HepG2 (cell line): ENCODE results near the gene ZNF276. TPM values are rescaled to one million over a fixed set of nuclear protein-coding genes. Genes with fewer than 3 reads are reported as not detected.

Experiments used
- AKNA ChIP-seq: sonication (generic); formaldehyde crosslinking; IDR thresholded peaks from 2 replicates; pipeline ENCODE4 v1.4.0; 2020; ENCODE audit warnings: missing genetic modification reagents, borderline replicate concordance
- ATF2 ChIP-seq: sonication (generic); formaldehyde crosslinking; IDR thresholded peaks from 2 replicates; pipeline ENCODE4 v1.4.0; 2020; ENCODE audit warnings: missing genetic modification reagents
- BCL6 ChIP-seq: IDR thresholded peaks from 2 replicates; pipeline ENCODE4 v1.6.1; 2016; ENCODE audit warnings: missing genetic modification reagents, missing compliant biosample characterization
- CEBPB ChIP-seq: IDR thresholded peaks from 2 replicates; pipeline ENCODE4 v1.6.1; 2011; ENCODE audit warnings: low read depth, low read length, improper control_type of control experiment, borderline replicate concordance
- E2F5 ChIP-seq: sonication (generic); formaldehyde crosslinking; conservative IDR thresholded peaks from 2 replicates; pipeline ENCODE4 v1.4.0; 2020; ENCODE audit warnings: missing genetic modification reagents
- NBN ChIP-seq: fragments of 450-650 bp; conservative IDR thresholded peaks from 2 replicates; pipeline ENCODE4 v1.6.1; 2017
- NFAT5 ChIP-seq: sonication (generic); formaldehyde crosslinking; IDR thresholded peaks from 2 replicates; pipeline ENCODE4 v1.4.0; 2020; ENCODE audit warnings: missing genetic modification reagents
- POLR2A ChIP-seq, 2 experiments: IDR thresholded peaks; 2 replicates each; pipeline ENCODE4 v1.6.1; 2011; ENCODE audit warnings: low read depth in 2 of 2, low read length in 2 of 2, mild to moderate bottlenecking in 1 of 2, moderate library complexity in 1 of 2; ENCODE audit not compliant: insufficient read depth in 1 of 2
- RBAK ChIP-seq: sonication (generic); formaldehyde crosslinking; IDR thresholded peaks from 2 replicates; pipeline ENCODE4 v1.5.1; 2020; ENCODE audit warnings: mild to moderate bottlenecking, missing genetic modification reagents
- TBP ChIP-seq: sonication (generic); formaldehyde crosslinking; IDR thresholded peaks from 2 replicates; pipeline ENCODE4 v1.5.0; 2020; ENCODE audit warnings: missing genetic modification reagents
- TSC22D2 ChIP-seq: sonication (generic); formaldehyde crosslinking; IDR thresholded peaks from 2 replicates; pipeline ENCODE4 v1.5.1; 2020; ENCODE audit warnings: missing genetic modification reagents, mild to moderate bottlenecking, borderline replicate concordance
- ZNF512 ChIP-seq: sonication (generic); formaldehyde crosslinking; IDR thresholded peaks from 2 replicates; pipeline ENCODE4 v1.4.0; 2020; ENCODE audit warnings: mild to moderate bottlenecking, missing genetic modification reagents
- ZNF713 ChIP-seq: sonication (generic); formaldehyde crosslinking; IDR thresholded peaks from 2 replicates; pipeline ENCODE4 v1.4.0; 2020; ENCODE audit warnings: mild to moderate bottlenecking, missing genetic modification reagents
- ZNF768 ChIP-seq: sonication (generic); formaldehyde crosslinking; IDR thresholded peaks from 2 replicates; pipeline ENCODE4 v1.4.0; 2020; ENCODE audit warnings: missing genetic modification reagents
- polyA plus RNA-seq, 8 experiments: library from polyadenylated mRNA; depleted of rRNA in 3 of 8; stranded (reverse) in 7 of 8; unstranded in 1 of 8; fragments of >200 nt; fragmentation: Illumina TruSeq in 4 of 8; extraction: Trizol in 4 of 8; gene quantifications; 2 replicates each; pipeline versions ENCODE4 v1.2.1 to v1.2.3, GENCODE V29; 2011 to 2016; ENCODE audit warnings: low read depth in 4 of 8, missing spikeins in 1 of 8, mixed read lengths in 1 of 8; ENCODE audit not compliant: insufficient read depth in 1 of 8
- total RNA-seq, 5 experiments: library from RNA; depleted of rRNA; stranded (reverse); fragments of >200 nt; fragmentation: Illumina TruSeq; extraction: Trizol; gene quantifications; 2 replicates each; pipeline ENCODE4 v1.2.3, GENCODE V29; 2016; ENCODE audit warnings: low read depth in 1 of 5

Gene ZNF276
- total and polyA plus RNA-seq, 2 of the 13 experiments (the other 11 are each of a cell fraction or from before 2014, with no cell fraction given) = 17.7 to 18.0 TPM

- TF ChIP-seq TSC22D2 (CRISPR knock-in tag) = 0 out of 2 replicates have a peak, but pooled peaks have one; percentile 47
- TF ChIP-seq AKNA (CRISPR knock-in tag) = 0 out of 2 replicates have a peak, but pooled peaks have one; percentile 17
- TF ChIP-seq NBN = no peak
- TF ChIP-seq POLR2A (IDR thresholded peaks at IDR 0.05; ENCODE audit: insufficient read depth in 1 of 2, low read depth in 2 of 2, low read length in 2 of 2) = peak in 1 of 2 experiments; percentile 13; a peak in 2 of 4 replicates
- TF ChIP-seq CEBPB = no peak
- 0 out of 2 replicates have a peak, but pooled peaks have one; percentile 28 for TF ChIP-seq TBP
- TF ChIP-seq RBAK = no peak
- TF ChIP-seq ZNF512 (CRISPR knock-in tag) = no peak
- no peak; the same call in 1 of the 2 replicates for TF ChIP-seq E2F5 (CRISPR knock-in tag)
- TF ChIP-seq ZNF713 (CRISPR knock-in tag) = 0 out of 2 replicates have a peak, but pooled peaks have one; percentile 50
- peak; percentile 81; the same call in 1 of the 2 replicates for TF ChIP-seq NFAT5 (CRISPR knock-in tag)
- no peak for TF ChIP-seq ATF2 (CRISPR knock-in tag)
- peak; percentile 34; the same call in 1 of the 2 replicates for TF ChIP-seq BCL6 (CRISPR knock-in tag)
- TF ChIP-seq ZNF768 (CRISPR knock-in tag) = peak; percentile 84
These were observed 20.5 kb upstream of the ZNF276 start (continued) for GRCh38 chr16:89700649-89701424.
